WI38 (cell line): ENCODE data around the gene AGFG1.

Source experiments
- H3K4me3 ChIP-seq: 2 replicates; pipeline ENCODE4 v1.5.1; 2011; ENCODE audit warnings: low read depth, mild to moderate bottlenecking, control low read depth, low read length
- CTCF ChIP-seq: IDR thresholded peaks from 2 replicates; pipeline ENCODE4 v1.5.1; 2012; ENCODE audit warnings: low read depth, mild to moderate bottlenecking, control low read depth, low read length

AGFG1 gene

GRCh38 chr2:227461811-227462461, 10.0 kb upstream of the AGFG1 start:
- no peak overlapping the region for H3K4me3 ChIP-seq
- no peak for TF ChIP-seq CTCF

GRCh38 chr2:227462462-227462951, 9.4 kb upstream of the AGFG1 start:
- TF ChIP-seq CTCF = no peak
- no peak overlapping the region for H3K4me3 ChIP-seq

DNA sequence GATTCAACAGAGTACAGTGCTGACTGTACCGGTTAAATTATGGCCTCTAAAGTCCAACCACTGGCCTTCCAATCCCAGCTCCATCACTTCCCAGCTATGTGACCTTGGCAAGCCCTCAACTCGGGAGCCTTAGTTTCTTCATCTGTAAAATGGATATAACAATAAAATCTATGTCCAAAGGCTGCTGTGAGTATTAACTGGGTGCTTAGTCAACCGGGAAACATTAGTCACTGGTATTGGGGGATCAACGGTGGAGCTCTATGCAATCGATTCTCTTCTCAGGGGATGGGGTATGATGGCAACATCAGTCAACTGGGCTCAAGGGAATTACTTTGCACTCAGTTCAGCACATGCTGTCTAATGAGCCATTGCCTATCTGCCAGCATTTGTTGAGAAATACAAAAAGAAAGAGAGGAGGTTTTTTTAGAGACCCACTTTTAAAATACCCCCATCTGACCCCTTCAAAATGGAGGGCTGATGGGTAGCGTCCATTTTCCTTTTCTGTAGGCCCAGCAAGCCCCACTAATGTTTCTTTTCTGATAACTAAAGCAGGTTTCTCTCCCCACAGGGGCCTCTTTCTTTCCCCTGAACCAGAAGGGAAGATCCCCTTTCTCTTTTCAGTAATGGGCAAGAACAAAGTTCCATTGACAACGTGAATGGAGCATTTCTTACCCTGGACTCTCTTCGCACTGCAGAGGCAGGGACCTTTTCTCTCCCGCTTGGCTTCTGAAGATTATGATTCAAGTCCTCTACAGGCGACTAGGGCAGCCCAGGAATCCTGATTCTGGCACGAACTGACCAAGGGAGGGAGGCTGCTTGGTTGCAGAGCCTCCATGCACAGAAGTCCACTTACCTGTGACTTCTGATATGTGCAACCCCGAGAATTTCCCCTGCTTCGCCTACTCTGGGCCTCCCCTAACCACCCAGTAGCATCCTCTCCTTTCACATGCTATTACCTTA, 8.7 kb upstream of the AGFG1 start:
- no peak overlapping the region for H3K4me3 ChIP-seq
- TF ChIP-seq CTCF = no peak

DNA sequence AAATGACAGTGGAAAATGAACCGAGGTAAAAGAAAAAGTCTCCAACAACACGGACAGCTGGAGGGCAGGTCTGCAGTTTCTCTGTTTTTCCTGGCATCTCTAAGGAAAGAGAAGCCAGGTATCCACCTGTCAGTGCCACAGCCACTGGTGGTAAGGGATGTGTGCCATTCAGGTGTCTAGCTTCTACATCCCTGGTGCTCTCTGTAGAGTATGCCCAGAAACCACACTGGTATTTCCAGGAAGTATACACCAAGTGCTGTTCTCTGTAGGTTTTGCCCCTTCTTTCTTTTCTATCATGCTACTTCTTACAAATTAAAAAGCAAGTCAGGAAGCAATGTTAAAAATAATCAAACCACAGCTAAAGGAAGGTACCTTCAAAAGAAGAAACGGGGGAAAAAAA, 7.6 kb upstream of the AGFG1 start:
- H3K4me3 ChIP-seq = no peak overlapping the region
- TF ChIP-seq CTCF = no peak

DNA sequence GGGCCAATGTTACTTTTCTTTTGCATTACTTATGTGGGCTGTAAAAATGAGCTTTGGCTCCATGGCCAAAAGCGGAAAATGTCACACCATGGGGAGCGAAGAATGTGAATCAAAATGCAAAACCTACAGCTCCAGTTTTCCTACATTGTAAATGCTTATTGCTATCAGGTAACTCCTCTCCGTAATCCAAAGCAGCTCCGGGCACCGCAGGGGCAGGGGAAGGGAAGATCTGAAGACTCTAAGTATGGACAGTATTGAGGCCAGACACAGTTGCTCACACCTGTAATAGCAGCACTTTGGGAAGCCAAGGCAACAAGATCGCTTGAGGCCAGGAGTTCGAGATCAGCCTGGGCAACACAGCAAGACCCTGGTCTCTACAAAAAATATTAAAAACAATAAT, 7.1 kb upstream of the AGFG1 start:
- H3K4me3 ChIP-seq = no peak overlapping the region
- no peak for TF ChIP-seq CTCF

GRCh38 chr2:227466887-227467600, 4.9 kb upstream of the AGFG1 start:
- no peak for TF ChIP-seq CTCF
- no peak overlapping the region for H3K4me3 ChIP-seq

GRCh38 chr2:227471412-227471811, 544 bp upstream of the AGFG1 start:
- H3K4me3 ChIP-seq = no peak overlapping the region

More at GRCh38 chr2:227471412-227471811, 544 bp upstream of the AGFG1 start:
- TF ChIP-seq CTCF = no peak
